ENCODE measurements around the gene ZDHHC3. TPM values are rescaled to one million over a fixed set of nuclear protein-coding genes. Genes with fewer than 3 reads are reported as not detected.

ZDHHC3 gene
- total RNA-seq, 1 experiment from 2014 or later, result 58.0 TPM

GRCh38 chr3:45003859-45004258, 27.9 kb upstream of the ZDHHC3 start:
- CTCF ChIA-PET, result no interaction called here
- POLR2A ChIA-PET, result no interaction called here
- Mint-ChIP-seq H3K4me1 (no peaks in the 10 kb centered on the region), H3K36me3 (peaks cover 82% of the 10 kb centered on the region), H3K27me3 (ENCODE audit: low read depth) (no peaks in the 10 kb centered on the region), H3K4me3 (no peak overlapping the region), H3K27ac (no peak overlapping the region), H3K9me3 (peaks cover 26% of the 10 kb centered on the region)
- TF ChIP-seq ZNF232 (CRISPR knock-in tag; IDR thresholded peaks at IDR 0.05) (no peak), NFYB (CRISPR knock-in tag; conservative IDR thresholded peaks at IDR 0.05; ENCODE audit: low read depth) (no peak), AR (CRISPR knock-in tag; IDR thresholded peaks at IDR 0.05) (no peak), HMGXB4 (CRISPR knock-in tag; IDR thresholded peaks at IDR 0.05) (no peak), MXD4 (CRISPR knock-in tag; IDR thresholded peaks at IDR 0.05; ENCODE audit: borderline replicate concordance) (no peak), NR1H2 (CRISPR knock-in tag; IDR thresholded peaks at IDR 0.05) (no peak), GRHL2 (CRISPR knock-in tag; IDR thresholded peaks at IDR 0.05; ENCODE audit: insufficient replicate concordance, severe bottlenecking) (no peak), E2F4 (CRISPR knock-in tag; IDR thresholded peaks at IDR 0.05; ENCODE audit: borderline replicate concordance, low read depth) (no peak), GTF2I (CRISPR knock-in tag; conservative IDR thresholded peaks at IDR 0.05) (no peak), ZNF281 (CRISPR knock-in tag; IDR thresholded peaks at IDR 0.05) (no peak), OVOL2 (CRISPR knock-in tag; IDR thresholded peaks at IDR 0.05; ENCODE audit: borderline replicate concordance) (no peak), IRF1 (CRISPR knock-in tag; IDR thresholded peaks at IDR 0.05) (no peak), IRF2 (CRISPR knock-in tag; IDR thresholded peaks at IDR 0.05; ENCODE audit: borderline replicate concordance, low read depth) (no peak), STAT6 (CRISPR knock-in tag; conservative IDR thresholded peaks at IDR 0.05; ENCODE audit: low read depth) (no peak)
- no peak for DNase-seq (ENCODE audit: low spot score)
- ATAC-seq, result no peak
